HG02642 (cell line): ENCODE data around the gene FDXR.
"Not testable (repeated sequence)": the region's sequence is repeated elsewhere in the genome, so short reads cannot be mapped to it uniquely, and the experiment has no call there.

Experiments
- ATAC-seq: cut with Tn5 transposase; IDR thresholded peaks from one replicate; pipeline ENCODE4 v1.9.1; 2021; ENCODE audit warnings: mild to moderate bottlenecking; ENCODE audit not compliant: unreplicated experiment, poor library complexity

FDXR gene

GRCh38 chr17:74874615-74875037, 1.8 kb upstream of the FDXR start:
- ATAC-seq: no peak

GRCh38 chr17:74873874-74874614, 1.2 kb upstream of the FDXR start:
- ATAC-seq: no peak

- ATAC-seq: peak; percentile 90
Measured at GRCh38 chr17:74873037-74873873, 461 bp upstream of the FDXR start.

- ATAC-seq: no peak
Measured at GRCh38 chr17:74871356-74872076, 1.3 kb downstream of the FDXR start.

GRCh38 chr17:74870512-74870911, 2.3 kb downstream of the FDXR start:
- ATAC-seq: no peak

GRCh38 chr17:74870028-74870427, 2.8 kb downstream of the FDXR start:
- ATAC-seq: not testable (repeated sequence)

- ATAC-seq: no peak
Measured at GRCh38 chr17:74868908-74869255, 3.9 kb downstream of the FDXR start.

GRCh38 chr17:74868251-74868907, 4.4 kb downstream of the FDXR start:
- no peak for ATAC-seq

- no peak for ATAC-seq
Measured at GRCh38 chr17:74866198-74866835, 6.5 kb downstream of the FDXR start.

GRCh38 chr17:74865504-74866197, 7.1 kb downstream of the FDXR start:
- no peak for ATAC-seq

- no peak for ATAC-seq
Measured at GRCh38 chr17:74864866-74865395, 7.9 kb downstream of the FDXR start.

- no peak for ATAC-seq
Measured at GRCh38 chr17:74864297-74864865, 8.4 kb downstream of the FDXR start.

- ATAC-seq: no peak
Measured at GRCh38 chr17:74863420-74864296, 9.1 kb downstream of the FDXR start.

- no peak for ATAC-seq
Measured at GRCh38 chr17:74862919-74863318, 9.9 kb downstream of the FDXR start.

- ATAC-seq: no peak
Measured at GRCh38 chr17:74862108-74862901, 10.5 kb downstream of the FDXR start.

GRCh38 chr17:74861662-74862107, 11.1 kb downstream of the FDXR start:
- ATAC-seq: no peak
